ENCODE measurements around the gene NRL. TPM values are rescaled to one million over a fixed set of nuclear protein-coding genes. Genes with fewer than 3 reads are reported as not detected.

NRL gene
- total RNA-seq, 1 experiment from 2014 or later, result 0.66 TPM

DNA sequence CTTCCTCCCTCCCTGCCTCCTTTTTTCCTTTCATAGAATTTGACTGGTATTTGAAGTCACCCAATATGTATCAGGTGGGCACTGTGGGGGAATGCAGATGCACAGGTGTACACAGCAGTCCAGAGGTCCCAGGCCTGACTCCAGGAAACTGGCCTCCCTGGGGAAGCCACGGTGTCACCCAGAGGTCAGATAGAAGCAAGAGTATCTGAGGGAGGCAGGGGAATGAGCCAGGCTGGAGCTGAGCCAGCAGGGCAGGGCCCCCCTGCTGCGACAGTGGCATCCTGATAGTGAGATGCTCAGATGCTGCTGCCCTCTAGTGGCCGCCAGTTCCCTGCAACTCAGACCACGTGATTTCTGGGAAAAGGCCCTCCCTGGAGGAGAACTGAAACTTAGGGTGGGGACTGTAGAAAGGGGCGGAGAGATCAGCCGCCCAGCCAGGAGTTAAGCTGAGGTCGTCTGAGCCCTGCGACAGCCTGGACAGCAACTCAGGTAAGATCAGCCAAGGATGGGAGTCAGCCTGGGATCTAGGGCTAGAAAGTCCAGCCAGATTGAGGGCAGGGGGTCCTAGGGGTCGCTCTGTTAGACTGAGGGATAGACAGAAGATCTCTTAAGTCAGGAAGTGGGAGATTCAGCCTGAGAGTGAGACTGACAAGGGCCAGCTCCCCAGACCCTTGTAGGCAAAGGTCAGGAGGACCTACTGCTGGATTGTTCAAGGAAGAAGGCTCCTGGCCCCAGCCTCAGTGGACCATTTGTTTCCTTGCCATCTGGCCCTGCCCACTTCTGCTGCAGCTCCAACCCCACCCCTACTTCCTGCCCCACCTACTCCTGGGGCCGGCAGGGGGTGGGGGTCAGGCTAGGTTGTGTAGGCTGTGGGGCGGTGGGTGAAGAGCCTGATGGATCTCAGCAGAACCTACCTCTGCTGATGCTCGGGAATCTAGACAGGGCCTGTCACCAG, 46.4 kb upstream of the NRL start, which contains the start of gene IRF9 (continued):
- TF ChIP-seq SP1 (IDR thresholded peaks at IDR 0.05; ENCODE audit: low read depth) (peak; percentile 72; the same call in 1 of the 2 replicates), CEBPB (IDR thresholded peaks at IDR 0.05; ENCODE audit: low read depth) (no peak), ATF3 (IDR thresholded peaks at IDR 0.05) (no peak)
- TF ChIP-seq, protein P1, sequence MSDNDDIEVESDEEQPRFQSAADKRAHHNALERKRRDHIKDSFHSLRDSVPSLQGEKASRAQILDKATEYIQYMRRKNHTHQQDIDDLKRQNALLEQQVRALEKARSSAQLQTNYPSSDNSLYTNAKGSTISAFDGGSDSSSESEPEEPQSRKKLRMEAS (IDR thresholded peaks at IDR 0.05), result peak; percentile 86

DNA sequence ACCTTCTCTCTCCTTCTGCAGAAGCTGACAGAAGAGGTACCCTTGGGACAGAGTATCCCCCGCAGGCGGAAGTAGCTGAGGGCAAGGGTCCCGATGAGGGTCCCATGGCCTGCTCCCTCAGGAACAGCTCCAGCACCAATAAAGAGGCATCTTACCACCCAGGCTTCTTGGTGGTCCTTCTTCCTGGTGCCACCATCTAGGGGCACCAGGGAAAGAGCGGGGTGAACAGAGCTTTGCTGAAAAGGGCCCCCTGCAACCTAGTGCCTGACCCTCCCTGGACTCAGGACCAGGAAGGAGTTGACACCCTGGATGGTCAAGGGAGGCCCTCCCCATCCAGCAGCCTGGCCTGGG, 45.7 kb upstream of the NRL start:
- peaks cover 15 to 21% of the 10 kb centered on the region in 2 experiments for H3K4me1 ChIP-seq (ENCODE audit: control insufficient read depth in 1 of 2, insufficient read depth in 2 of 2, low read length in 2 of 2)
- H2AFZ ChIP-seq (ENCODE audit: low read depth, low read length, poor library complexity, severe bottlenecking), result no peak overlapping the region
- no peak overlapping the region for H3K4me3 ChIP-seq (replicated peaks in 1 of 2; ENCODE audit: low read depth in 1 of 2, low read length in 2 of 2)
- RAD21 ChIA-PET (ENCODE audit: low non-redundant PET in 1 of 2, low total read pairs in 2 of 2, uncharacterized antibody in 2 of 2, unreplicated experiment in 2 of 2), result interaction anchor here (1.0 to 1.1 kb wide), 2 partner anchors 14 to 103 kb away, joined by 3 read pairs; partner anchors contain the start of genes PSME2 (in 1 of the 2) and RNF31 (in 1 of the 2)
- intact Hi-C loops (cut with micrococcal nuclease), result loop anchor here (2.0 kb wide), 1 partner anchor 46 kb away; the partner anchor contains the start of genes DCAF11 and NRL
- H4K20me1 ChIP-seq (ENCODE audit: insufficient read depth), result no peaks in the 10 kb centered on the region
- no peaks in the 10 kb centered on the region for H3K9me3 ChIP-seq (ENCODE audit: control insufficient read depth in 1 of 2, insufficient read depth in 1 of 2, low read depth in 1 of 2, low read length in 2 of 2)
- TF ChIP-seq FOSL1 (IDR thresholded peaks at IDR 0.05; ENCODE audit: low read depth), result no peak
- TF ChIP-seq SRF (IDR thresholded peaks at IDR 0.05; ENCODE audit: low read depth), result no peak
- TF ChIP-seq, protein P2, sequence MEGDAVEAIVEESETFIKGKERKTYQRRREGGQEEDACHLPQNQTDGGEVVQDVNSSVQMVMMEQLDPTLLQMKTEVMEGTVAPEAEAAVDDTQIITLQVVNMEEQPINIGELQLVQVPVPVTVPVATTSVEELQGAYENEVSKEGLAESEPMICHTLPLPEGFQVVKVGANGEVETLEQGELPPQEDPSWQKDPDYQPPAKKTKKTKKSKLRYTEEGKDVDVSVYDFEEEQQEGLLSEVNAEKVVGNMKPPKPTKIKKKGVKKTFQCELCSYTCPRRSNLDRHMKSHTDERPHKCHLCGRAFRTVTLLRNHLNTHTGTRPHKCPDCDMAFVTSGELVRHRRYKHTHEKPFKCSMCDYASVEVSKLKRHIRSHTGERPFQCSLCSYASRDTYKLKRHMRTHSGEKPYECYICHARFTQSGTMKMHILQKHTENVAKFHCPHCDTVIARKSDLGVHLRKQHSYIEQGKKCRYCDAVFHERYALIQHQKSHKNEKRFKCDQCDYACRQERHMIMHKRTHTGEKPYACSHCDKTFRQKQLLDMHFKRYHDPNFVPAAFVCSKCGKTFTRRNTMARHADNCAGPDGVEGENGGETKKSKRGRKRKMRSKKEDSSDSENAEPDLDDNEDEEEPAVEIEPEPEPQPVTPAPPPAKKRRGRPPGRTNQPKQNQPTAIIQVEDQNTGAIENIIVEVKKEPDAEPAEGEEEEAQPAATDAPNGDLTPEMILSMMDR (IDR thresholded peaks at IDR 0.05 in 2 of 3, conservative IDR thresholded peaks at IDR 0.05 in 1 of 3; ENCODE audit: borderline replicate concordance in 1 of 3, insufficient read depth in 1 of 3, low read depth in 2 of 3, low read length in 2 of 3), result no peak
- no peak for TF ChIP-seq YY1 (IDR thresholded peaks at IDR 0.05; ENCODE audit: extremely low read depth, insufficient replicate concordance, low read depth, low read length)
- TF ChIP-seq, protein P1 (IDR thresholded peaks at IDR 0.05), result no peak
- no peak for TF ChIP-seq TCF7L2 (IDR thresholded peaks at IDR 0.05; ENCODE audit: borderline replicate concordance, extremely low read depth, insufficient read depth, insufficient read length)
- TF ChIP-seq JUND (IDR thresholded peaks at IDR 0.05), result no peak
- no peak for TF ChIP-seq RAD21 (IDR thresholded peaks at IDR 0.05; ENCODE audit: low read depth)
- TF ChIP-seq EZH2 (IDR thresholded peaks at IDR 0.05), result no peak
- BruUV-seq (replicated peaks), result no TSS peak
- ATAC-seq (no peak), DNase-seq (ENCODE audit: low read depth, low spot score) (no peak)
- H3K9me2 ChIP-seq (ENCODE audit: insufficient read depth), result no peaks in the 10 kb centered on the region
- POLR2A ChIA-PET, result interaction anchor here (1.0 to 3.1 kb wide), 9 partner anchors 13 to 102 kb away, joined by 3 to 18 read pairs (median 4); partner anchors contain the start of genes DCAF11, EMC9, NRL and PCK2
- no peak overlapping the region for H3K9ac ChIP-seq (ENCODE audit: low read length)
- H3K36me3 ChIP-seq (ENCODE audit: control insufficient read depth in 1 of 2, insufficient read depth in 2 of 2, low read length in 2 of 2), result peaks cover 26 to 41% of the 10 kb centered on the region in 2 experiments; a peak in 3 of 4 replicates
- H3K4me2 ChIP-seq (ENCODE audit: low read length), result peak overlapping the region; percentile 87
- no peaks in the 10 kb centered on the region for H3K27me3 ChIP-seq (ENCODE audit: insufficient read depth, low read length)
- CTCF ChIA-PET, result interaction anchor here (1.0 to 3.2 kb wide), 17 partner anchors 9 to 137 kb away, joined by 3 to 20 read pairs (median 4); partner anchors contain the start of genes CHMP4A, DCAF11, EMC9 and NRL
- peak overlapping the region; percentile 84 for H3K27ac ChIP-seq (ENCODE audit: low read depth, low read length)
- no peaks in the 10 kb centered on the region for H3K79me2 ChIP-seq (ENCODE audit: insufficient read depth, low read length)

Data from HCT116 (cell line).